Heart right ventricle (tissue), 16 donors: ENCODE results near the gene MREG. TPM values are rescaled to one million over a fixed set of nuclear protein-coding genes. Genes with fewer than 3 reads are reported as not detected.
"Not testable (repeated sequence)": the region's sequence is repeated elsewhere in the genome, so short reads cannot be mapped to it uniquely, and the experiment has no call there.

Experiments used
- ATAC-seq, 8 donors: fragments of 200-7000 bp; cut with Tn5 transposase; one replicate each; pipeline ENCODE4 v1.9.1; 2020; ENCODE audit warnings: mild to moderate bottlenecking in 8 of 8, moderate library complexity in 8 of 8, moderate number of reproducible peaks in 1 of 8
- DNase-seq, 2 donors: peaks; one replicate each; pipeline ENCODE4 v3.0.0-alpha.2; 2020
- H3K27ac ChIP-seq, 10 donors: fragments of 200-600 bp; sonication (generic) in 2 of 10; one replicate each; pipeline versions ENCODE4 v1.5.0 to v1.8.0; 2020 to 2022; ENCODE audit warnings: mild to moderate bottlenecking in 3 of 10
- H3K27me3 ChIP-seq, 7 donors: fragments of 200-600 bp; one replicate each; pipeline ENCODE4 v1.8.0; 2021 to 2022; ENCODE audit warnings: mild to moderate bottlenecking in 2 of 7
- H3K36me3 ChIP-seq, 9 donors: fragments of 200-600 bp; sonication (generic) in 1 of 9; one replicate each; pipeline versions ENCODE4 v1.5.0 to v1.8.0; 2020 to 2022; ENCODE audit warnings: mild to moderate bottlenecking in 2 of 9
- H3K4me1 ChIP-seq, 9 donors: fragments of 200-600 bp; sonication (generic) in 1 of 9; one replicate each; pipeline versions ENCODE4 v1.5.0 to v1.8.0; 2020 to 2022; ENCODE audit warnings: mild to moderate bottlenecking in 4 of 9
- H3K4me3 ChIP-seq, 10 donors: fragments of 200-600 bp; sonication (generic) in 2 of 10; one replicate each; pipeline versions ENCODE4 v1.5.0 to v1.8.0; 2020 to 2022; ENCODE audit warnings: mild to moderate bottlenecking in 7 of 10, moderate library complexity in 2 of 10
- H3K9me3 ChIP-seq, 11 donors: fragments of 200-600 bp in 10 of 11; sonication (generic) in 2 of 11; one replicate each; pipeline versions ENCODE4 v1.5.0 to v1.8.0; 2013 to 2022; ENCODE audit warnings: mild to moderate bottlenecking in 2 of 11, control low read depth in 1 of 11, moderate library complexity in 1 of 11
- CTCF ChIP-seq, 9 donors: fragments of 200-600 bp; sonication (generic) in 2 of 9; IDR thresholded peaks; one replicate each; pipeline versions ENCODE4 v1.5.0 to v1.8.0; 2021 to 2022; ENCODE audit warnings: antibody characterized with exemption in 9 of 9, mild to moderate bottlenecking in 5 of 9, moderate library complexity in 1 of 9
- WGBS, 2 donors: extraction: QIAGEN DNeasy Blood & Tissue Kit; methylation state at CpG; one replicate each; pipeline ENCODE4 v1.1.7; 2013; ENCODE audit warnings: inconsistent platforms in 1 of 2; 5-methylcytosine and 5-hydroxymethylcytosine counted together
- intact Hi-C, 10 donors: fragments of 100-400 bp; cut with DNase I; formaldehyde crosslinking; loops; one replicate each; pipeline versions ENCODE4 v1.11.1 to v1.14.2; 2022
- polyA plus RNA-seq, 2 donors: library from polyadenylated mRNA; stranded (reverse); fragments of 200-250 nt; gene quantifications; one replicate each; pipeline ENCODE4 v1.2.3, GENCODE V29; 2013
- total RNA-seq, 10 donors: library from RNA; stranded (reverse); fragmentation: NEBNext Ultra II Directional in 3 of 10; extraction: Animal tissue kit (Norgen Biotek cat#: 25700) in 3 of 10; gene quantifications; one replicate each; pipeline versions ENCODE4 v1.2.1 to v1.2.4, GENCODE V29; 2021 to 2023
- donor health status: Arrhythmogenic right ventricular cardiomyopathy.
- donor health status: ischemic (EF 13 %, LVEDD 7.1; RV severe dilation, severe dysfunction).
- donor health status: healthy with polysubstance abuse.
- donor health status: DM: no; HTN: yes; CAD: no.
- donor health status: DM: no; HTN: no; CAD: no.
- donor health status: ischemic (EF 25% LVEDD 6.9; RV normal size, moderate dysfunction).
- donor health status: ischemic (EF 25% LVEDD 5.7; RV mildly dilated, moderate dysfunction).
- donor health status: healthy.
- donor health status: DM: yes; HTN: yes; CAD: no.
- donor health status: Ischemic cardiomyopathy.
- donor health status: ischemic (EF 35%, LVEDD 5.7; RV mildly dilated, moderate dysfunction).
- donor health status: nonischemic (EF 11% LVEDD 7.7; RV severe dilation, severe dysfunction).
- donor health status: DM: yes; HTN: yes; CAD: no.
- donor health status: PGD.
- donor health status: ischemic (EF 29% LVEDD 5.4; RV normal size, mild dysfunction).
- donor health status: nonischemic (EF 23%, LVEDD 6.1; RV moderate dilation, normal function).

MREG gene
- total and polyA plus RNA-seq, 12 donors = 0.13 to 1.5 (median 0.38) TPM

GRCh38 chr2:215971671-215972070, 41.7 kb downstream of the MREG start:
- Histone ChIP-seq H3K27me3 (no peaks in the 10 kb centered on the region), H3K9me3 (no peaks in the 10 kb centered on the region), H3K4me3 (no peak overlapping the region), H3K4me1 (peaks cover 0 to 13% (median 0%) of the 10 kb centered on the region in 9 donors), H3K27ac (no peak overlapping the region), H3K36me3 (no peaks in the 10 kb centered on the region)
- WGBS, 2 donors = 94 to 98% methylated on average over 5 of the region's 5 CpGs
- TF ChIP-seq CTCF (IDR thresholded peaks at IDR 0.05) = no peak
- no peak for ATAC-seq
- no peak for DNase-seq
- intact Hi-C loops = no loop called here

- WGBS, 2 donors = 95 to 99% methylated on average over 4 of the region's 4 CpGs
- not testable (repeated sequence) for H3K4me3 ChIP-seq, ATAC-seq, H3K9me3 ChIP-seq, H3K36me3 ChIP-seq, H3K27me3 ChIP-seq, DNase-seq, H3K27ac ChIP-seq
- peaks cover 0 to 13% (median 0%) of the 10 kb centered on the region in 9 donors for H3K4me1 ChIP-seq
- intact Hi-C loops = loop anchor here in 1 of 10 donors (1.0 kb wide), 1 partner anchor 10 kb away; no protein-coding TSS in a partner anchor
Observed at GRCh38 chr2:215970894-215971293, 42.5 kb downstream of the MREG start.

GRCh38 chr2:215970425-215970824, 42.9 kb downstream of the MREG start:
- Histone ChIP-seq H3K9me3 (no peaks in the 10 kb centered on the region), H3K27me3 (no peaks in the 10 kb centered on the region), H3K36me3 (no peaks in the 10 kb centered on the region), H3K27ac (no peak overlapping the region), H3K4me1 (peaks cover 0 to 13% (median 0%) of the 10 kb centered on the region in 9 donors), H3K4me3 (no peak overlapping the region)
- intact Hi-C loops = loop anchor here in 1 of 10 donors (1.0 kb wide), 1 partner anchor 9 kb away; no protein-coding TSS in a partner anchor
- no peak for ATAC-seq
- DNase-seq = no peak
- 86 to 97% methylated on average over 5 of the region's 5 CpGs for WGBS, 2 donors
- TF ChIP-seq CTCF (IDR thresholded peaks at IDR 0.05) = no peak

- Histone ChIP-seq H3K27me3 (no peaks in the 10 kb centered on the region), H3K36me3 (no peaks in the 10 kb centered on the region), H3K27ac (no peak overlapping the region), H3K4me3 (no peak overlapping the region), H3K4me1 (peaks cover 0 to 11% (median 0%) of the 10 kb centered on the region in 9 donors), H3K9me3 (no peaks in the 10 kb centered on the region)
- no peak for DNase-seq
- intact Hi-C loops = no loop called here
- no peak for TF ChIP-seq CTCF (IDR thresholded peaks at IDR 0.05)
- no peak for ATAC-seq
- WGBS, 2 donors = 90 to 93% methylated on average over 6 of the region's 6 CpGs
Observed at GRCh38 chr2:215969131-215969841, 44.1 kb downstream of the MREG start.

- Histone ChIP-seq H3K4me1 (peaks cover 0 to 5% (median 0%) of the 10 kb centered on the region in 9 donors), H3K36me3 (no peaks in the 10 kb centered on the region), H3K27me3 (no peaks in the 10 kb centered on the region), H3K9me3 (no peaks in the 10 kb centered on the region), H3K4me3 (no peak overlapping the region), H3K27ac (no peak overlapping the region)
- 94 to 99% methylated on average over 3 of the region's 3 CpGs for WGBS, 2 donors
- ATAC-seq = no peak
- no peak for DNase-seq
- TF ChIP-seq CTCF (IDR thresholded peaks at IDR 0.05) = no peak
- intact Hi-C loops = no loop called here
Observed at GRCh38 chr2:215968499-215968898, 44.9 kb downstream of the MREG start.
